ENCODE data around the gene COL13A1.

DNA sequence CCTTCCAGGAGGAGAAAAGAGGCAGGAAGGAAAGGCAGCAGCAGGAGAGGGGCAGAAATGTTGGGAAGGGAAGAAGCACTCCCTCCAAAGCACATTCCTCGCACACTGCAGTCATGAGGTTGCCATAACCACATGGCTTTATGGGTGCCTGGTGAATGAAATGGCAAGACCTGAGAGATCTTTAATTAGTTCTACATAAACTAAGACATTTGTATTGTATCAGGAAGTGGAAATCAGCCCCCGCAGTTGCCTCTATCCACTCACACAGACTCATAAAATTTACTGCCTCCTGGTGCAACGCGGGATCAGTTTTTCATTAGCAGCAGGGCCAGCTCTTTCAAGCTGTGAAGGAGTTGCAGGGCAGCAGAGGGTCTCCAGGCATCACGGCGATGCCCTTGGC, 106.4 kb downstream of the COL13A1 start:
- TF ChIP-seq, protein P1, sequence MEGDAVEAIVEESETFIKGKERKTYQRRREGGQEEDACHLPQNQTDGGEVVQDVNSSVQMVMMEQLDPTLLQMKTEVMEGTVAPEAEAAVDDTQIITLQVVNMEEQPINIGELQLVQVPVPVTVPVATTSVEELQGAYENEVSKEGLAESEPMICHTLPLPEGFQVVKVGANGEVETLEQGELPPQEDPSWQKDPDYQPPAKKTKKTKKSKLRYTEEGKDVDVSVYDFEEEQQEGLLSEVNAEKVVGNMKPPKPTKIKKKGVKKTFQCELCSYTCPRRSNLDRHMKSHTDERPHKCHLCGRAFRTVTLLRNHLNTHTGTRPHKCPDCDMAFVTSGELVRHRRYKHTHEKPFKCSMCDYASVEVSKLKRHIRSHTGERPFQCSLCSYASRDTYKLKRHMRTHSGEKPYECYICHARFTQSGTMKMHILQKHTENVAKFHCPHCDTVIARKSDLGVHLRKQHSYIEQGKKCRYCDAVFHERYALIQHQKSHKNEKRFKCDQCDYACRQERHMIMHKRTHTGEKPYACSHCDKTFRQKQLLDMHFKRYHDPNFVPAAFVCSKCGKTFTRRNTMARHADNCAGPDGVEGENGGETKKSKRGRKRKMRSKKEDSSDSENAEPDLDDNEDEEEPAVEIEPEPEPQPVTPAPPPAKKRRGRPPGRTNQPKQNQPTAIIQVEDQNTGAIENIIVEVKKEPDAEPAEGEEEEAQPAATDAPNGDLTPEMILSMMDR (IDR thresholded peaks at IDR 0.05; ENCODE audit: low read depth, low read length, missing input control) = no peak
- TF ChIP-seq, protein P2, sequence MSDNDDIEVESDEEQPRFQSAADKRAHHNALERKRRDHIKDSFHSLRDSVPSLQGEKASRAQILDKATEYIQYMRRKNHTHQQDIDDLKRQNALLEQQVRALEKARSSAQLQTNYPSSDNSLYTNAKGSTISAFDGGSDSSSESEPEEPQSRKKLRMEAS (IDR thresholded peaks at IDR 0.05) = no peak
- TF ChIP-seq TAF1 (conservative IDR thresholded peaks at IDR 0.05) (no peak), SP1 (IDR thresholded peaks at IDR 0.05) (no peak), JUND (IDR thresholded peaks at IDR 0.05) (no peak), RAD21 (IDR thresholded peaks at IDR 0.05) (no peak), GABPA (IDR thresholded peaks at IDR 0.05 in 1 of 2, conservative IDR thresholded peaks at IDR 0.05 in 1 of 2) (no peak), HNF4G (IDR thresholded peaks at IDR 0.05) (no peak)
- TF ChIP-seq, protein P3, sequence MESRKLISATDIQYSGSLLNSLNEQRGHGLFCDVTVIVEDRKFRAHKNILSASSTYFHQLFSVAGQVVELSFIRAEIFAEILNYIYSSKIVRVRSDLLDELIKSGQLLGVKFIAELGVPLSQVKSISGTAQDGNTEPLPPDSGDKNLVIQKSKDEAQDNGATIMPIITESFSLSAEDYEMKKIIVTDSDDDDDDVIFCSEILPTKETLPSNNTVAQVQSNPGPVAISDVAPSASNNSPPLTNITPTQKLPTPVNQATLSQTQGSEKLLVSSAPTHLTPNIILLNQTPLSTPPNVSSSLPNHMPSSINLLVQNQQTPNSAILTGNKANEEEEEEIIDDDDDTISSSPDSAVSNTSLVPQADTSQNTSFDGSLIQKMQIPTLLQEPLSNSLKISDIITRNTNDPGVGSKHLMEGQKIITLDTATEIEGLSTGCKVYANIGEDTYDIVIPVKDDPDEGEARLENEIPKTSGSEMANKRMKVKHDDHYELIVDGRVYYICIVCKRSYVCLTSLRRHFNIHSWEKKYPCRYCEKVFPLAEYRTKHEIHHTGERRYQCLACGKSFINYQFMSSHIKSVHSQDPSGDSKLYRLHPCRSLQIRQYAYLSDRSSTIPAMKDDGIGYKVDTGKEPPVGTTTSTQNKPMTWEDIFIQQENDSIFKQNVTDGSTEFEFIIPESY (IDR thresholded peaks at IDR 0.05) = no peak
- TF ChIP-seq, protein P4, sequence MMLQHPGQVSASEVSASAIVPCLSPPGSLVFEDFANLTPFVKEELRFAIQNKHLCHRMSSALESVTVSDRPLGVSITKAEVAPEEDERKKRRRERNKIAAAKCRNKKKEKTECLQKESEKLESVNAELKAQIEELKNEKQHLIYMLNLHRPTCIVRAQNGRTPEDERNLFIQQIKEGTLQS (IDR thresholded peaks at IDR 0.05) = no peak
